WI38 (cell line): ENCODE measurements around the gene SPATA18.

Experiments used
- H3K4me3 ChIP-seq: 2 replicates; pipeline ENCODE4 v1.5.1; 2011; ENCODE audit warnings: low read depth, mild to moderate bottlenecking, control low read depth, low read length
- TF ChIP-seq, protein P1 (sequence below): IDR thresholded peaks from 2 replicates; pipeline ENCODE4 v1.5.1; 2012; ENCODE audit warnings: low read depth, mild to moderate bottlenecking, control low read depth, low read length

The SPATA18 gene

DNA sequence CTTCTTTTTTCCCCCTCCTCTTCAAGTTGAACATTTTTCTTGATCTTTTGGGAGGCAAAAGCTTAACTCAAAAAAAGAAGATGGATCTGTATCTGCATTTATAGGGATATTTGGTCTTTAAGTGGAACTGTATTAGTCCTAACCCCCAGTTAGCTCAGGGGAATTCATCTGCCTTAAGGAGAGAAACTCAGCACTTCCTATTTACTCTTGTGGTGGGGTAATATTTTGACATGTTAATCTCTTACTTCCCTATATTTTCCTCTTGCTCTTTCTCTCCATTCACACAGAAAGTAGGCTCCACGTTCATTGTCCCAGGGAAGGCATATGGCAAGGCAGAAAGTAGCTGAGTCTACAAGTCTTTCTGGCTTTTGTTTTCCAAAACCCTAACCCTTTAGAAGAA, 36.2 kb upstream of the SPATA18 start:
- no peak overlapping the region for H3K4me3 ChIP-seq
- TF ChIP-seq, protein P1, sequence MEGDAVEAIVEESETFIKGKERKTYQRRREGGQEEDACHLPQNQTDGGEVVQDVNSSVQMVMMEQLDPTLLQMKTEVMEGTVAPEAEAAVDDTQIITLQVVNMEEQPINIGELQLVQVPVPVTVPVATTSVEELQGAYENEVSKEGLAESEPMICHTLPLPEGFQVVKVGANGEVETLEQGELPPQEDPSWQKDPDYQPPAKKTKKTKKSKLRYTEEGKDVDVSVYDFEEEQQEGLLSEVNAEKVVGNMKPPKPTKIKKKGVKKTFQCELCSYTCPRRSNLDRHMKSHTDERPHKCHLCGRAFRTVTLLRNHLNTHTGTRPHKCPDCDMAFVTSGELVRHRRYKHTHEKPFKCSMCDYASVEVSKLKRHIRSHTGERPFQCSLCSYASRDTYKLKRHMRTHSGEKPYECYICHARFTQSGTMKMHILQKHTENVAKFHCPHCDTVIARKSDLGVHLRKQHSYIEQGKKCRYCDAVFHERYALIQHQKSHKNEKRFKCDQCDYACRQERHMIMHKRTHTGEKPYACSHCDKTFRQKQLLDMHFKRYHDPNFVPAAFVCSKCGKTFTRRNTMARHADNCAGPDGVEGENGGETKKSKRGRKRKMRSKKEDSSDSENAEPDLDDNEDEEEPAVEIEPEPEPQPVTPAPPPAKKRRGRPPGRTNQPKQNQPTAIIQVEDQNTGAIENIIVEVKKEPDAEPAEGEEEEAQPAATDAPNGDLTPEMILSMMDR: no peak

DNA sequence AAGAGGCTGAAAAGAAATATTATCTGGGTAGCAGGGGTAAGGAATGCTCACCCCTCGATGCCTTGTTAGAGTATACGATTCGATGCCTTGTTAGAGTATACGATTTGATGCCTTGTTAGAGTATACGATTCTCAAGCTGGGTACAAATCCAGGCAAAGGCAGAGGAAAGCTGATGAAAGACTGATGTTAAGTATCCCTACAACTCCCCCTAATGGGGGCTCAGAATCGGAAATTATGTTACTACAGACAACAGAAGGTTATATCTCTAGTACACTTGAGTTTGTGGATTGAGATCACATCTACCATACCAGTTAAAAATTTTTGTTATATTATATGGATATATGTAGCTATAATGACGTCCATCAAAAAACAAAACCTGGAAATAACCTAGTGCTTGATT, 35.7 kb upstream of the SPATA18 start:
- TF ChIP-seq, protein P1: no peak
- no peak overlapping the region for H3K4me3 ChIP-seq

DNA sequence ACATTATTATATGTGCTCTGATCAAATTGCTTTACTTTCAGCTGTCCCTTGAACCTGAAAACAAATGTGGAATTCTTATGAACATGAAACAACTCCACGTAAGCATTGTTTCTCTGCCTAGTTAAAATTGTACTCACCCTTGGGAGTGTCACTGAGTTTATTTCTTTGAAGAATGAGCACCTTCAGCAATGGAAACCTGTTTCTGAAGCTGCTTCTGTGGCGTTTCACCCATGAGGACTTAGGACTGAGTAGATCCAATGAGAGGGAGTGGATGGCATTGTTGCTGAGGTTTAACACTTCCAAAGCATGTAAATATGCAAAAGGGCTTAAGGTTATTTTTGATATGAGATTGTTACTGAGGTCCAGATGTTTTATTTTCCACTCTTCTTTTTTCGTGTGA, 34.1 kb upstream of the SPATA18 start:
- TF ChIP-seq, protein P1: no peak
- no peak overlapping the region for H3K4me3 ChIP-seq

DNA sequence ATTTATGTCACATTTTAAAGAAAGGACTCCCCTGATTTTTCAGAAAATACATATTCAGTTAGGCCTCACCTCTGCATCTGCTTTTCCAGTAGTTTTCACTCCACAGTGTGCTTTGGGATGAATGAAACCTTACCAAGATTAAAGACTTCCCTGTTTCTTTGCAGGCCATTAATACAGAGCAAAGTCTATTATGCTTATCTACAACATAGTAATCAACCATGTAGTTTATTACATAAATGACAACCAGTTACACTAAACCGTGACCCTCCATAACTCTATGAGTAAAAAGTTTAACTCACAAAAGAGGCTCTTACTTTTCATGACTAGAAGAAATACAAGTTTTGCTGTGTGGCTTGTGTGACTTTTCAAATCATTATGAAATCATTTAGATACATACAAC, 33.3 kb upstream of the SPATA18 start:
- TF ChIP-seq, protein P1: no peak

DNA sequence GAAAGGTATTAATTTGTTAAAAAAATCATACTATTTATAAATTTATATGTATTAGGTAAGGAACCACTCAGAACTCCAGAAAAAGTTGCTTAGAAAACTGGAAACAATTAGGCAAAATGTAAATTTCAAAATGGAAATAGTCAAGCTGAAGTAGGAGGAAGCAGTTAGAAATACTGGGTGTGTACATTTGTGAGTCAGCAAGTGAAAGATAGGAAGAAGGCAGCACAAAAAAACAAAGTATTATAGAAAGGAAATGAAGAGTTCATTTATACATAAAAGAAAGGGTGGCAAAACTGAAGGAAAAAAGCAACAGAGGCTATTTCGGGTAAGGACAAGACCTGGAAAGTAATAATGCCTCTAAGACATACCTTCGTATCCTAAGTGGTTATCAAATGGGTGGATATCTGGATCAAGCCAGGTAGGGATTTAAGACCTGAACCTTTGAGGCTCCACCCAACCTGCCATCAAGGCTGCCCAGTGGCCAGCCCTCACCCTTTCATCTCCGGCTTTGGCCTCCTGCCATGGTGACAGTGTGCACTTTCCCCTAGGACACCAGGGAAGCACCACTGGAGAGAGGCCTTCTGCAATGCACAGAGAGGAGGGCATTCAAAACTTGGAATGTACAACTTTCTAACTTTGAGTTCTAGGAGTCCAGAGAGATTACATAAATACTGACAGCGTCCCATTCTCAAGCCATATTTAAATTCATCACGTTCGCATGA, 31.0 kb upstream of the SPATA18 start, which contains the start of gene LRRC66:
LRRC66 (minus strand) TSS at position 428 of the 722 bp plus-strand sequence. CDS start 2,750 bp downstream, outside the sequence.
- no peak within 1 kb of the TSS for H3K4me3 ChIP-seq
- TF ChIP-seq, protein P1: no peak

More for the DNA sequence above, 33.3 kb upstream of the SPATA18 start:
- no peak overlapping the region for H3K4me3 ChIP-seq

DNA sequence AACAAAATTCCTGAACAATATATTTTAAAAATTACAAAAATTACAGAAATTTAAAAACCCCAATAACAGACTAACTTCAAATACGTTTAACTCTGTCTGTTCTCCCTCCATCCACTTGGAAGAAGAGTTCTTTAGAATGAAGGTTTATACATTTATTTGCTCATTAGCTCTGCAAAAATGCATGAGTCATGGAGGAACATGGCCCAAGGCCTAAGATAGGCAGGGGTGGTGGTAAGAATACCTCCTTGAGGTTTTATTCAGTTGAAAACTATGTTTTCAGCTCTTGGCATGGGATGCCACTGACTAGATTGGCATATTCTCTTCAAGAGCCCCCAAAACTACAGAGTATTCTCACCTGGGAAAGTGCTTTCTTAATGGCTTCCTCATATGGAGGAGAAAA, 22.1 kb upstream of the SPATA18 start:
- TF ChIP-seq, protein P1: no peak
- no peak overlapping the region for H3K4me3 ChIP-seq

DNA sequence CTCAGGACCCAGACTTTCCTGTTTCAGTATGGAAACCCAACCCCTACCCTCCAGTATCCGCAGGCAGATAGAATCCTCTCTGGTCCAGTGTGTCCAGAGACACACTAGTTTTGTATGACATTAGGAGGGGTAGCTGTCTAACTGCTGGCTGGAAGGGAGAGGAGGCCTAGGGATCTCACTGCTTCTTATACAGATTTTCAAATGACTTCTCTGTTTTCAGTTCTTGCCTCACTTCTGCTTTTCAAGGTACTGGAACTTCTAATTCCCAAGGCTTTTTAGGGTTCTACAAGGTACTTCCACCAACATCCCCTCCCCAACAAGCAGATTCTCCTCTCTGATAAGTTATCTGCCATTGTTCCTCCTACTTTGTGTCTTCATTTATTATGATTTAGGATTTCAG, 19.1 kb upstream of the SPATA18 start:
- no peak overlapping the region for H3K4me3 ChIP-seq
- TF ChIP-seq, protein P1: no peak
